GM12892 (cell line): ENCODE results near the gene UQCR11.

Source experiments
- DNase-seq: peaks from one replicate; pipeline ENCODE4 v3.0.0; 2011; ENCODE audit not compliant: insufficient read length
- FAIRE-seq: peaks from 2 replicates; lab custom pipeline; 2011; peaks lifted over from hg19 to GRCh38; lab: Jason Lieb, UNC
- POLR2A ChIP-seq: IDR thresholded peaks from 2 replicates; pipeline ENCODE4 v1.6.1; 2011; ENCODE audit warnings: low read depth, low read length, control low read depth
- POLR2AphosphoS5 ChIP-seq: IDR thresholded peaks from 2 replicates; pipeline ENCODE4 v1.6.1; 2011; ENCODE audit warnings: low read depth, low read length, control low read depth
- TAF1 ChIP-seq: IDR thresholded peaks from 2 replicates; pipeline ENCODE4 v1.6.1; 2011; ENCODE audit warnings: low read depth, mild to moderate bottlenecking, control low read depth, low read length, borderline replicate concordance

UQCR11 gene

GRCh38 chr19:1593501-1593772 lies 11.8 kb downstream of the UQCR11 start:
- TF ChIP-seq POLR2AphosphoS5 (no peak), TAF1 (no peak), POLR2A (no peak)
- FAIRE-seq (no peak), DNase-seq (no peak)

- peak; percentile 95 for FAIRE-seq
- TF ChIP-seq POLR2AphosphoS5 (no peak), TAF1 (peak; percentile 24; the same call in 1 of the 2 replicates), POLR2A (peak; percentile 48; the same call in 1 of the 2 replicates)
- DNase-seq, result peak; percentile 97
Observed at GRCh38 chr19:1592755-1593500, 12.3 kb downstream of the UQCR11 start, which contains the start of gene MBD3. TSS of gene MBD3 (minus strand) at chr19:1592865. CDS start at chr19:1592631, 234 bp downstream.

GRCh38 chr19:1592024-1592754 lies 13.1 kb downstream of the UQCR11 start:
- TF ChIP-seq POLR2AphosphoS5, result peak; percentile 85; the same call in 1 of the 2 replicates
- peak; percentile 89 for TF ChIP-seq TAF1
- TF ChIP-seq POLR2A, result peak; percentile 96
- DNase-seq, result peak; percentile 98

GRCh38 chr19:1591421-1592023 lies 13.7 kb downstream of the UQCR11 start:
- FAIRE-seq (no peak), DNase-seq (no peak)
- TF ChIP-seq POLR2AphosphoS5 (no peak; the same call in 1 of the 2 replicates), POLR2A (no peak), TAF1 (no peak)

More at GRCh38 chr19:1592024-1592754, 13.1 kb downstream of the UQCR11 start:
- FAIRE-seq, result peak; percentile 98

GRCh38 chr19:1590641-1591397 lies 14.4 kb downstream of the UQCR11 start:
- FAIRE-seq (peak; percentile 68), DNase-seq (no peak)
- no peak for TF ChIP-seq TAF1
- TF ChIP-seq POLR2A, result no peak; the same call in 1 of the 2 replicates
- no peak; the same call in none of the 2 replicates for TF ChIP-seq POLR2AphosphoS5

- TF ChIP-seq POLR2A, result no peak
- TF ChIP-seq TAF1, result no peak
- TF ChIP-seq POLR2AphosphoS5, result no peak
- DNase-seq (no peak), FAIRE-seq (no peak)
Observed at GRCh38 chr19:1587872-1588271, 17.4 kb downstream of the UQCR11 start.

GRCh38 chr19:1585243-1585580 lies 20.1 kb downstream of the UQCR11 start:
- no peak for TF ChIP-seq POLR2AphosphoS5
- DNase-seq (no peak), FAIRE-seq (no peak)

GRCh38 chr19:1584500-1585242 lies 20.6 kb downstream of the UQCR11 start:
- no peak for TF ChIP-seq POLR2AphosphoS5
- no peak for TF ChIP-seq POLR2A
- no peak for TF ChIP-seq TAF1
- FAIRE-seq (no peak), DNase-seq (no peak)

- no peak for FAIRE-seq
- TF ChIP-seq POLR2A (no peak), POLR2AphosphoS5 (no peak), TAF1 (no peak)
- no peak for DNase-seq
Observed at GRCh38 chr19:1582201-1582600, 23.1 kb downstream of the UQCR11 start.

- TF ChIP-seq POLR2A (no peak), POLR2AphosphoS5 (no peak), TAF1 (no peak)
- DNase-seq (no peak), FAIRE-seq (no peak)
Observed at GRCh38 chr19:1580957-1581356, 24.3 kb downstream of the UQCR11 start.
